NCI-H345 treated with DMSO at 0.1 percent for 48 hours (cell line): ENCODE data around the gene CCDC148.
"Not testable (repeated sequence)": the region's sequence is repeated elsewhere in the genome, so short reads cannot be mapped to it uniquely, and the experiment has no call there.

Experiments used
- DNase-seq: peaks from one replicate; lab custom pipeline; 2025; ENCODE audit not compliant: unreplicated experiment; lab: John Stamatoyannopoulos, UW

Gene CCDC148

DNA sequence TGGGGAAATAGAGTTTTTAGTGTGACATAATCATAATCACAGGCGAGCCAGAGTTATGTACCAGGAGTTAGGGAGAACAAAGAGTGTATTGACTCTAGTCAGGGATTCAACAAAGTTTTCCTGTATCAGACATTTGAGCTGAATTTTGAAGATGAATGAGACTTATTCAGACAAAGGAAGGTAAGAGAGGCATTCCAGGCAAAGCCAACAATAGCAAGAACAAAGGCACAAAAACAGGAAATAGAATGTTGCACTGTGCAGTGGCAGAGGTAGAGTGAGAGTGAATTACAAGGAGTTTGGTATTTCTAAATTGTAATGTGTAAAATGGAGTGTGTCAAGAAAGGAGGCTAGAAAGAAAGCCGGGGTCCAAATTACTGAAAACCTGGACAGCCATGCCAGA lies 156.2 kb downstream of the CCDC148 start:
- no peak for DNase-seq

DNA sequence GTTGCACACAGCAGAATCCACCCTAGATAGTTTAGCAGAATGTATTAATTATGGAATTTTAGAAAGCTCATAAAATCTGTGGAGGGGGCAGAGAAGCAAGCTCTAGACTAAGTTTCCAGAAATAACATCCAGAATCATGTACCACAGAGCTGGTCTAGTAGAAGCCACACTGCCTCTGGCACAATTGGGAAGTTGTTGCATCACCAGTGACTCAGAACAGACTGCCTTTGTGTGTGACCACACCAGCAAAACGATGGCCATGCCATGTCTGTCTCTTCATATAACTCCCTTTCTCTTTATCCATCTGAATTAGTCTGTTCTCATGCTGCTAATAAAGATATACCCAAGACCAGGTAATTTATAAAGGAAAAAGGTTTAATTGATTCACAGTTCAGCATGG lies 158.9 kb downstream of the CCDC148 start:
- no peak for DNase-seq

DNA sequence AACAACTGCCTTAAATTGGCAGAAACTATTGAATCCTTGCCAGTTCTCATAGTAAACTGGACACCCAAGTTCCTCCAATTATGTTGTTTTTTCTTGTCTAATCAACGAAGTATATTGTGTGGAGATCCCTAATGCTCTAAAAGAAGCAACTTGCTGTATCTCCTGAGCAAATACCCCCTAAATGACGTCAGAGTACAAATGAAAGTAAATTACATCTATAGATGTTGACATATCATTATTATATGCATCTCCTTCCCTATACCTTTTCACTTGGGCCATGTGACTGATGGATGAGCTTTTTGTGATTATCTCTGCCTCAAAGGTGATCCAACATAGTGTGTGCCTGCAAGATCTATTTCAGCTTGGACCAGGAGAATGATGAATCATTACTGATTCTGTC lies 159.4 kb downstream of the CCDC148 start:
- DNase-seq: no peak

- no peak for DNase-seq
Measured at GRCh38 chr2:158293722-158294121, 162.8 kb downstream of the CCDC148 start.

GRCh38 chr2:158291544-158292180 lies 164.9 kb downstream of the CCDC148 start:
- no peak for DNase-seq

DNA sequence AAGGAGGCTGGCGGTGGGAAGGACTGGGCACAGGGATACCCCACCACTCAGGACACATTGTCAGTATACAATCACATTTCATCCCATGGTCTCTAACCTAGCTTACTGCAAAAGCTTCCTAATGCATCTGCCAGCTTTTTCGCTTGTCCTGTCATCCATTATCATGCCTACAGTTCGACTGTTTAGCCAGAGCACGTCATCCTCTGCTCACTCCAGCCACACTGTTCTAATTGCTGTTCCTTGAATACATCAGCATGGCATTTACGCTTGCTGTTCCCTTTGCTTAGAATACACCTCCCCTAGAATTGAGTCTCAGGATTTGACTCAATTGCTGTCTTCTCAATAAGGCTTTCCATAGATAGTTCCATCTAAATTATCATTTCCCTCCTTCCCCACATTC lies 166.3 kb downstream of the CCDC148 start:
- DNase-seq: no peak

GRCh38 chr2:158276619-158277471 lies 179.7 kb downstream of the CCDC148 start:
- DNase-seq: no peak

DNA sequence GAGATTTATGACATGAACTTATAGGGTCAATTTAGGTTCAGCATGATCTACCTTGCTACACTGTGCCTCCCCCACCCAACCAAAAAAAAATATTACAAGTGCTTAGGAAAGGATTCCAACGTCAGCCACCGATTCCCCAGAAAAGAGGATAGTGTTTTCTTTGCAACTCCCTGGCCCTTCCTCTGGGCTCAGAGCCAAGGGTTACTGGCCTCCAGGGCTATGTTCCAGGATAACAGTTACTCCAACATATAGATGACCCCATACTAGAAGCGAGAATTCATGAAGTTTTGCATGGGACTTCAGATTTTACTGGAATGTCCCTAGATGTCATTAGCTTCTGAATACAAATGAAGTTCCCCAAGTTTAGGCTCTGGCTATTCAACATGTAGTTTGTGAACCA lies 182.8 kb downstream of the CCDC148 start:
- DNase-seq: no peak

GRCh38 chr2:158270536-158270935 lies 186.0 kb downstream of the CCDC148 start:
- no peak for DNase-seq

DNA sequence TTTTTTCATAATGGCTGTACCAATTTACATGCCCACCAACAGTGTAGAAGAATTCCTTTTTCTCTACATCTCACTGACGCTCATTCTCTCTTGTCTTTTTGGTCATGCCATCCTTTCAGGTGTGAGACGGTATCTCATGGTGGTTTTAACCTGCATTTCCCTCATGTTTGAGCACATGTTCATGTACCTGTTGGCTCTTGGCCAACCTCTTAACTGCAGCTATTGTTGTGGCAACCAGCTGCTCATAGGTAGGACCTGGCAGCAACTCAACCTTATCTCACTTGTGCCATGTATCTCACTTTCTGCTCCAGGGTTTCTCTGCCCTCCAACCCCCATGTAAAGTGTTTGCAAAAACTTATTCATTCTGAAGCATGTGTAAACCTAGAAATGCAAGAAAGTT lies 187.4 kb downstream of the CCDC148 start:
- peak; percentile 88 for DNase-seq

DNA sequence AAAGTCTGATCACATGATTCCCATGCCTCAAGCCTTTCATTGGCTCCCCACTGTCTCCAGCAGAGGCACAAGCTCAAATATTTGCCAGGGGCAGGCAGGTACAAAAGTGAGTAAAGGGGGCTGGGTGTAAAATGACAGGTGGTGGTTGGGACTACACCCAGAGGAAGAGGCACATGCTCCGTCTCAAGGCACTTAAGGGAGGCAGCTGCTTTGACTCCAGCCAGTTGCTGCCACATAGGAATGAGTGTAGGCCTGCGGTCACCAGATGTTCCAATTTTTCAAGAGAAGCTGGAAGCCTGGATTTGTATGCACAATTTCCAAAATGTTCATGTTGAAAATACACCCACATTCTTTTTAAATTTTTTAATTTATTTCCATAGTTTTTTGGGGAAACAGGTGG lies 190.4 kb downstream of the CCDC148 start:
- DNase-seq: no peak

DNA sequence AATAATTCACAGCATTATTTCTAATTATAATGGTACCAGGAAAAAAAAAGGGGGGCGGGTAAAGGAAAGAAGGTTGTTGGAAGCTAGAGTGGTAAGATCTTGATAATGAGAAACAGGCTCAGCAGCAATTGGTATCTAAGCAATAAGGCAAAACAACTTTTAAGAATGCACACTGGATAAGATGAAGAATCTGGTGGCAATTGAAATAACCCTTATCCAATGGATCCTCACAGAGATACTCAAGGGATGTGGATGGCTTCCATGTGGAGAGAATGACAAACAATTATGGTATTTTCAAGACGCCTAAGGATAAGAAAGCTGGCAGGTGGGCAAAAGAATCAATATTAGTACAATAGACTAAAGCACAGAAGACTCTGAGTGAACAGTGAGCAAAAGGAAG lies 201.3 kb downstream of the CCDC148 start:
- DNase-seq: no peak

GRCh38 chr2:158253170-158253569 lies 203.4 kb downstream of the CCDC148 start:
- DNase-seq: no peak

- DNase-seq: no peak
Measured at GRCh38 chr2:158251356-158251755, 205.2 kb downstream of the CCDC148 start.

GRCh38 chr2:158243392-158243791 lies 213.2 kb downstream of the CCDC148 start:
- DNase-seq: no peak

DNA sequence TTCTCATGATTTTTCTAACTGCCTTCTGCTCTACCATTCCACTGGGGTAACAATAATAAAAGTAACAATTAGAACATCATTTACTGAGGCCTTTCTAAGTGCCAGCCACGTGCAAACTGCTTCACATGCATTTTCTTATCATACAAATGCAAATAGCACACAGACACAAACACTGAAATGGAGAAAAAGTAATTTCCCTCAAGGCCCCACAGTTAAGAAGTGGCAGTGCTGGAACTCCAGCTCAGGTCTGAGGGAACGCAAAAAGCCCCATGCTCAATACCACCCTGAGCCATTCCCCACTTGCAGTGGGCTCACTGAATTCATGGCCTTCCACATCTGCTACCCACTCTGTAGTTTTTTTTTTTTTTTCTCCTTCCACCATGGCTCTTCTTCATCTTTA lies 214.3 kb downstream of the CCDC148 start:
- no peak for DNase-seq

GRCh38 chr2:158240975-158241374 lies 215.6 kb downstream of the CCDC148 start:
- no peak for DNase-seq

DNA sequence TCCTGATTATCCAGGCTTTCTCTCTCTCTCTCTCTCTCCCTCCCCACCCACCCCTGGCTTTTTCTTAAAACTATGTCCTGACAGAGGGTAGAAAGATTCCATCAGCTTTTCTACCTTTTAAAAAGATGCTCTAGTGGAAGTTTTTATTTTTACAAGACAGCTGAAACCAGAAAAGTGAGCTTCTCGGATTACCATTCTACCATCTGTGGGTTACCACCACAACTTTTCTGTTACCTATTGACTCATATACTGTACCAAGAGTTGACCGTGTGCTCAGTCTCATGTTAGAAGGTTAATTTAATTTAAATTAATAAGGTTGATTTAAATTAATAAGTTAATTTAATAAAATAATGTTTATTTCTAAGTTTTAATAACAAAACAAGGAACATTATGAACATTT lies 217.3 kb downstream of the CCDC148 start:
- DNase-seq: no peak

DNA sequence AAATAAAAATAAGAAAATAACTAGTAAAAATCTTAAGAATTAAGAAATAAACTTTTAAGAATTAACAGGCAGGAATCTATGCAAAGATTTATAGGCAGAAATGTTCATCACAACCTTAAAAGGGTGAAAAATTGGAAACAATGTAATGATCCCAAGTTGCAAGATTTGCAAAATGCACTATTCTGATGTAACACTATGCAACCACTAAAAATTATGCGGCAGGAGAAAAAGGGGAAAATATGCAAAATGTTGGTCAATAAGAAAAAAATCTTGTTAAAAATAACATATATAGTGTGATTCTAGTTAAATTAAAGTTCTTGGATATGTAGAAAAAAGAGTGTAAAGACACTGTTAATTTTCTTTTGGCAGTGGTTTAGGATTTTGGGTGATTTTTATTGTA lies 222.1 kb downstream of the CCDC148 start:
- no peak for DNase-seq

DNA sequence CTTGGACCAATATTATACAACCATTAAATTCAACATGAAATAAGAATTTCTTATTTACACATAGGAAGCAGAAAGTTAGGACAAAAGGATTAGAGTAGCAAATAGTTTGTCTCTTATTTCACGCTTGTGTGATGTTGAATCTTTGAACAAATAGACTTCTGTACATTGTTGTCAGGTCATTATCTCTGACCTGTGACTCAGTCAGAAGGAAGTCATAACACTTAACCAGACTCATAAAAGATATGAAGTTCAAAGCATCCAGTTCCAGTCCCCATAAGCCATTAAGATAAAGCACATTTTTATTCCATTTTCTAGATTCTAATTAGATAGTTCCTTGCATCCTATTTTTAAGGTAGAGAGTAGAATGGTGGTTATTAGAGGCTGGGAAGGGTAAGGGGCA lies 224.1 kb downstream of the CCDC148 start:
- DNase-seq: no peak

DNA sequence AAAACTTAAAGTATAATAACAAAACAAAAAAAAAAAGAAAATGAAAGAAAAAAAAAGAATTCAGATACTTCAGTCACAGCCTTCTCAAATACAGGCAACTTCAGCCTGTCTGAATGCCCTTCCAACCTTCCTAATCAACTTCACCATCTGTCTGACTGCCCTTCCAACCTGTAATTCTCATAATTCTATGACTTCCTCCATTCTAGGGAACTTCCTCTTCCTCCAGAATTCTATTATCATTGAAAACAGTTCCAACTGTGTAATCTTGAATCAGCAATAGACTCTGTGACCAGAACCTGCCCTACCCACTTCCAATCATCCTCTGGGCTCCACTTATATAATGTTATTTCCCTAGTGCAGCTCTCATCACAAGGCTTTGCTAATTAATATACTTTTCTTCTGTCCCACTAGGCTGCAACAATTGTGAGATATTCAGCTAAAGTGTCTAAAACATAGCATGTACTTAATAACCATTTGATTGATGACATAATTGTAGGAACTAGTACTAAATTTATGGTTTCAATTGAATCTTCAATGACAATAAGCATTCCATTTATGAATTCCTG lies 227.5 kb downstream of the CCDC148 start:
- no peak for DNase-seq

- DNase-seq: not testable (repeated sequence)
Measured at GRCh38 chr2:158223066-158223465, 233.5 kb downstream of the CCDC148 start.
